GM12878 (cell line): ENCODE data around the gene GLMP. TPM values are rescaled to one million over a fixed set of nuclear protein-coding genes. Genes with fewer than 3 reads are reported as not detected.

Source experiments
- ATAC-seq: fragments of 200-7000 bp; cut with Tn5 transposase; 3 replicates; pipeline ENCODE4 v1.9.1; 2020; ENCODE audit warnings: mild to moderate bottlenecking, moderate library complexity
- BruUV-seq: library from RNA; stranded (reverse); fragments of 400-500 nt; replicated peaks from 2 replicates; lab custom pipeline; 2021; lab: Mats Ljungman, UMichigan
- CTCF ChIA-PET: fragments of 300-600 bp; sonication (Branson Sonifier 250); formaldehyde crosslinking; extraction: SDS; loops from one replicate; lab custom pipeline; 2021; ENCODE audit warnings: inconsistent platforms; lab: Yijun Ruan, JAX
- POLR2A ChIA-PET: fragments of 350-600 bp; formaldehyde crosslinking; extraction: SDS; loops from one replicate; lab custom pipeline; 2021; ENCODE audit warnings: inconsistent platforms; lab: Charles Lee
- RAD21 ChIA-PET: fragments of 300-600 bp; sonication (Branson Sonifier 250); formaldehyde crosslinking; loops from one replicate; lab custom pipeline; 2023; ENCODE audit warnings: antibody characterized with exemption; ENCODE audit not compliant: unreplicated experiment; lab: Charles Lee
- SMC1A ChIA-PET: fragments of 300-600 bp; sonication (Branson Sonifier 250); formaldehyde crosslinking; loops from one replicate; lab custom pipeline; 2023; ENCODE audit not compliant: unreplicated experiment, uncharacterized antibody; lab: Charles Lee
- DNase-seq: peaks from one replicate; pipeline ENCODE4 v3.0.0-alpha.2; 2011; ENCODE audit warnings: low read depth, low spot score
- FAIRE-seq: peaks from 3 replicates; lab custom pipeline; 2011; peaks lifted over from hg19 to GRCh38; lab: Jason Lieb, UNC
- H2AFZ ChIP-seq: 2 replicates; pipeline ENCODE4 v1.6.0; 2011; ENCODE audit warnings: low read depth, low read length, control low read depth; ENCODE audit not compliant: control insufficient read depth
- H3K27ac ChIP-seq: 2 replicates; pipeline ENCODE4 v1.5.1; 2011; ENCODE audit warnings: control low read depth; ENCODE audit not compliant: control insufficient read depth, insufficient read depth
- H3K27me3 ChIP-seq, 2 experiments: replicated peaks in 1 of 2; 2 replicates each; pipeline versions ENCODE4 v1.6.0 to v1.6.1; 2011; ENCODE audit warnings: low read length in 1 of 2; ENCODE audit not compliant: control insufficient read depth in 2 of 2, insufficient read depth in 2 of 2
- H3K36me3 ChIP-seq, 2 experiments: 2 replicates each; pipeline ENCODE4 v1.5.1; 2011; ENCODE audit warnings: low read length in 1 of 2; ENCODE audit not compliant: control insufficient read depth in 2 of 2, insufficient read depth in 2 of 2
- H3K4me1 ChIP-seq: 2 replicates; pipeline ENCODE4 v1.6.1; 2011; ENCODE audit warnings: mild to moderate bottlenecking, low read length, moderate library complexity, mixed read lengths; ENCODE audit not compliant: control insufficient read depth, insufficient read depth
- H3K4me2 ChIP-seq: 2 replicates; pipeline ENCODE4 v1.6.0; 2011; ENCODE audit warnings: control low read depth; ENCODE audit not compliant: control insufficient read depth, insufficient read depth
- H3K4me3 ChIP-seq: fragments of 200-600 bp; sonication (generic); 2 replicates; pipeline ENCODE4 v1.5.1; 2016
- H3K79me2 ChIP-seq: 2 replicates; pipeline ENCODE4 v1.6.0; 2011; ENCODE audit warnings: low read length; ENCODE audit not compliant: control insufficient read depth, insufficient read depth
- H3K9ac ChIP-seq: 2 replicates; pipeline ENCODE4 v1.8.0; 2011; ENCODE audit warnings: low read length, control low read depth, mixed read lengths; ENCODE audit not compliant: control insufficient read depth, insufficient read depth
- H3K9me3 ChIP-seq: replicated peaks from 3 replicates; pipeline ENCODE4 v1.5.1; 2011; ENCODE audit warnings: mild to moderate bottlenecking, low read length; ENCODE audit not compliant: control insufficient read depth, insufficient read depth
- H4K20me1 ChIP-seq: 2 replicates; pipeline ENCODE4 v1.6.0; 2011; ENCODE audit not compliant: control insufficient read depth, insufficient read depth
- CBFB ChIP-seq: IDR thresholded peaks from 2 replicates; pipeline ENCODE4 v1.6.1; 2016; ENCODE audit warnings: antibody characterized with exemption, low read depth
- CEBPB ChIP-seq, 2 experiments: fragments of 150-350 bp in 1 of 2; IDR thresholded peaks; 2 replicates each; pipeline ENCODE4 v1.6.1; 2012 to 2014; ENCODE audit warnings: low read depth in 2 of 2, low read length in 2 of 2, borderline replicate concordance in 1 of 2, inconsistent platforms in 1 of 2
- IKZF1 ChIP-seq: fragments of 450-650 bp; conservative IDR thresholded peaks from 2 replicates; pipeline ENCODE4 v1.6.1; 2017; ENCODE audit warnings: antibody characterized with exemption, mild to moderate bottlenecking
- LARP7 ChIP-seq: fragments of 450-650 bp; IDR thresholded peaks from 2 replicates; pipeline ENCODE4 v1.6.1; 2017; ENCODE audit warnings: mild to moderate bottlenecking
- MTA3 ChIP-seq: IDR thresholded peaks from 2 replicates; pipeline ENCODE4 v1.6.1; 2012; ENCODE audit warnings: low read length, inconsistent platforms, borderline replicate concordance
- NR2C1 ChIP-seq: fragments of 450-650 bp; IDR thresholded peaks from 2 replicates; pipeline ENCODE4 v1.6.1; 2017; ENCODE audit warnings: antibody characterized with exemption, mild to moderate bottlenecking, moderate library complexity
- POLR2AphosphoS5 ChIP-seq: IDR thresholded peaks from 2 replicates; pipeline ENCODE4 v1.6.1; 2011; ENCODE audit warnings: mild to moderate bottlenecking, low read length, inconsistent platforms
- RAD21 ChIP-seq: IDR thresholded peaks from 2 replicates; pipeline ENCODE4 v1.6.1; 2011; ENCODE audit warnings: mild to moderate bottlenecking, low read depth, low read length, moderate library complexity; ENCODE audit not compliant: insufficient read depth
- RBBP5 ChIP-seq: fragments of 200-600 bp; sonication (generic); conservative IDR thresholded peaks from 2 replicates; pipeline ENCODE4 v1.6.1; 2016
- SMC3 ChIP-seq: IDR thresholded peaks from 2 replicates; pipeline ENCODE4 v1.6.1; 2011; ENCODE audit warnings: low read length, improper control_type of control experiment, borderline replicate concordance
- STAT3 ChIP-seq: IDR thresholded peaks from 2 replicates; pipeline ENCODE4 v1.6.1; 2011; ENCODE audit warnings: low read depth, low read length, improper control_type of control experiment
- SUZ12 ChIP-seq: fragments of 200-600 bp; sonication (generic); IDR thresholded peaks from one replicate; pipeline ENCODE4 v1.6.1; 2018; ENCODE audit warnings: antibody characterized with exemption, mild to moderate bottlenecking; ENCODE audit not compliant: unreplicated experiment
- ZNF207 ChIP-seq: fragments of 450-650 bp; IDR thresholded peaks from 2 replicates; pipeline ENCODE4 v1.6.1; 2014; ENCODE audit warnings: antibody characterized with exemption, mild to moderate bottlenecking, borderline replicate concordance
- ZNF274 ChIP-seq: IDR thresholded peaks from one replicate; pipeline ENCODE4 v1.8.0; 2011; ENCODE audit not compliant: insufficient read length, insufficient read depth
- ZNF384 ChIP-seq: IDR thresholded peaks from 2 replicates; pipeline ENCODE4 v1.6.1; 2012; ENCODE audit warnings: low read depth, mild to moderate bottlenecking, low read length, improper control_type of control experiment, borderline replicate concordance
- ZSCAN29 ChIP-seq: fragments of 450-650 bp; IDR thresholded peaks from 2 replicates; pipeline ENCODE4 v1.6.1; 2017; ENCODE audit warnings: mild to moderate bottlenecking, moderate library complexity
- WGBS: methylation state at CpG from one replicate; pipeline ENCODE4 v1.1.6; 2016; ENCODE audit warnings: low lambda C conversion rate; ENCODE audit not compliant: insufficient replicate concordance, insufficient coverage; ENCODE audit errors: missing lambda C conversion rate; 5-methylcytosine and 5-hydroxymethylcytosine counted together
- in situ Hi-C: fragments of 300-500 bp; cut with MboI; formaldehyde crosslinking; loops from 9 replicates; pipeline ENCODE4 v1.14.3; 2018; ENCODE audit warnings: mixed read lengths
- intact Hi-C: fragments of 100-400 bp; cut with micrococcal nuclease; formaldehyde crosslinking; loops from one replicate; pipeline ENCODE4 v1.14.2; 2022; ENCODE audit not compliant: unreplicated experiment
- polyA plus RNA-seq, 11 experiments: library from polyadenylated mRNA; depleted of rRNA in 4 of 11; unstranded in 6 of 11; stranded (reverse) in 5 of 11; fragments of >200 nt; fragmentation: Nextera tagmentation in 4 of 11; fragmentation: Illumina TruSeq in 1 of 11; extraction: Ambion mirVana in 4 of 11; extraction: Trizol in 1 of 11; gene quantifications; 1 replicate in 1 of 11; 2 replicates in 10 of 11; pipeline versions ENCODE4 v1.2.1 to v1.2.3, GENCODE V29; 2011 to 2016; ENCODE audit warnings: inconsistent platforms in 2 of 11, missing spikeins in 2 of 11, low read depth in 1 of 11
- total RNA-seq, 4 experiments: library from RNA; depleted of rRNA in 3 of 4; stranded (reverse); fragments of >200 nt in 3 of 4; fragmentation: Illumina TruSeq in 1 of 4; extraction: Trizol in 1 of 4; gene quantifications; 2 replicates each; pipeline versions ENCODE4 v1.2.1 to v1.2.3, GENCODE V29; 2013 to 2021
- TF ChIP-seq, protein P1 (sequence below): fragments of 450-650 bp; IDR thresholded peaks from 2 replicates; pipeline ENCODE4 v1.6.1; 2016; ENCODE audit warnings: mild to moderate bottlenecking
- TF ChIP-seq, protein P2 (sequence below): fragments of 450-650 bp; formaldehyde crosslinking; IDR thresholded peaks from 2 replicates; pipeline ENCODE4 v1.4.0; 2020; ENCODE audit warnings: mild to moderate bottlenecking, moderate library complexity
- TF ChIP-seq, protein P3 (sequence below): IDR thresholded peaks from 2 replicates; pipeline ENCODE4 v1.6.1; 2011; ENCODE audit warnings: borderline replicate concordance, low read depth, mild to moderate bottlenecking, moderate library complexity, low read length; ENCODE audit not compliant: insufficient read depth, poor library complexity, severe bottlenecking

GLMP gene
- total and polyA plus RNA-seq, 10 of the 15 experiments (the other 5 are each of a cell fraction or from before 2014, with no cell fraction given): 4.4 to 30.0 (median 19.5) TPM

DNA sequence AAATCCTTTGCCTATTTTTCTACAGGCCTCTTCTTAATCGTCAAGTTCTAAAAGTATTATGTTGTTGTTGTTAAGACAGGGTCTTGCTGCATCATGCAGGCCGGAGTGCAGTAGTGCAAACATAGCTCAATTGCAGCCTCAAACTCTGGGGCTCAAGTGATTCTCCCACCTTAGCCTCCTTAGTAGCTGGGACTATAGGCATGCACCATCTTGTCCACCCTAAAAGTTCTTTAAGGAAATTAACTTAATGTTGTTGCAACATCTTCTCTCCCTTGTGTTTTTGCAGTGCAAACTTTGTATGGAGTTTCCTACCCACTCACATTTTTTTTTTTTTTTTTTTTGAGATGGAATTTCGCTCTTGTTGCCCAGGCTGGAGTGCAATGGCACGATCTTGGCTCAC lies 7.8 kb upstream of the GLMP start:
- in situ Hi-C loops: no loop called here
- ChIA-PET SMC1A (interaction anchor here (1.3 kb wide), 1 partner anchor 22 kb away, joined by 3 read pairs; no protein-coding TSS in a partner anchor), CTCF (interaction anchor here (1.2 to 1.4 kb wide), 2 partner anchors 16 to 17 kb away, joined by 3 to 5 read pairs; no protein-coding TSS in a partner anchor)

More for the DNA sequence above, 7.8 kb upstream of the GLMP start:
- H3K27me3 ChIP-seq: no peaks in the 10 kb centered on the region
- no peaks in the 10 kb centered on the region for H3K4me1 ChIP-seq
- POLR2A ChIA-PET: interaction anchor here (0.9 to 1.2 kb wide), 2 partner anchors 16 to 137 kb away, joined by 3 read pairs; no protein-coding TSS in a partner anchor
- no peak overlapping the region for H3K9ac ChIP-seq
- peaks cover 5 to 9% of the 10 kb centered on the region in 2 experiments for H3K36me3 ChIP-seq
- 96% methylated on average over 2 of the region's 4 CpGs for WGBS
- no peaks in the 10 kb centered on the region for H3K79me2 ChIP-seq
- no peaks in the 10 kb centered on the region for H4K20me1 ChIP-seq
- ATAC-seq: no peak
- H2AFZ ChIP-seq: no peak overlapping the region
- H3K4me2 ChIP-seq: no peak overlapping the region
- no peak for FAIRE-seq
- intact Hi-C loops: no loop called here
- no peak overlapping the region for H3K27ac ChIP-seq
- TF ChIP-seq RAD21 (no peak), CBFB (no peak), RBBP5 (no peak), ZNF207 (no peak), SMC3 (no peak), CEBPB (IDR thresholded peaks at IDR 0.05; ENCODE audit: borderline replicate concordance in 1 of 2, low read depth in 2 of 2, low read length in 2 of 2) (no peak), IKZF1 (no peak), SUZ12 (no peak), MTA3 (no peak), NR2C1 (no peak), ZNF274 (no peak), STAT3 (no peak), POLR2AphosphoS5 (no peak), ZNF384 (no peak), LARP7 (no peak), ZSCAN29 (no peak)
- TF ChIP-seq, protein P1, sequence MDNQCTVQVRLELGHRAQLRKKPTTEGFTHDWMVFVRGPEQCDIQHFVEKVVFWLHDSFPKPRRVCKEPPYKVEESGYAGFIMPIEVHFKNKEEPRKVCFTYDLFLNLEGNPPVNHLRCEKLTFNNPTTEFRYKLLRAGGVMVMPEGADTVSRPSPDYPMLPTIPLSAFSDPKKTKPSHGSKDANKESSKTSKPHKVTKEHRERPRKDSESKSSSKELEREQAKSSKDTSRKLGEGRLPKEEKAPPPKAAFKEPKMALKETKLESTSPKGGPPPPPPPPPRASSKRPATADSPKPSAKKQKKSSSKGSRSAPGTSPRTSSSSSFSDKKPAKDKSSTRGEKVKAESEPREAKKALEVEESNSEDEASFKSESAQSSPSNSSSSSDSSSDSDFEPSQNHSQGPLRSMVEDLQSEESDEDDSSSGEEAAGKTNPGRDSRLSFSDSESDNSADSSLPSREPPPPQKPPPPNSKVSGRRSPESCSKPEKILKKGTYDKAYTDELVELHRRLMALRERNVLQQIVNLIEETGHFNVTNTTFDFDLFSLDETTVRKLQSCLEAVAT: no peak
- TF ChIP-seq, protein P2, sequence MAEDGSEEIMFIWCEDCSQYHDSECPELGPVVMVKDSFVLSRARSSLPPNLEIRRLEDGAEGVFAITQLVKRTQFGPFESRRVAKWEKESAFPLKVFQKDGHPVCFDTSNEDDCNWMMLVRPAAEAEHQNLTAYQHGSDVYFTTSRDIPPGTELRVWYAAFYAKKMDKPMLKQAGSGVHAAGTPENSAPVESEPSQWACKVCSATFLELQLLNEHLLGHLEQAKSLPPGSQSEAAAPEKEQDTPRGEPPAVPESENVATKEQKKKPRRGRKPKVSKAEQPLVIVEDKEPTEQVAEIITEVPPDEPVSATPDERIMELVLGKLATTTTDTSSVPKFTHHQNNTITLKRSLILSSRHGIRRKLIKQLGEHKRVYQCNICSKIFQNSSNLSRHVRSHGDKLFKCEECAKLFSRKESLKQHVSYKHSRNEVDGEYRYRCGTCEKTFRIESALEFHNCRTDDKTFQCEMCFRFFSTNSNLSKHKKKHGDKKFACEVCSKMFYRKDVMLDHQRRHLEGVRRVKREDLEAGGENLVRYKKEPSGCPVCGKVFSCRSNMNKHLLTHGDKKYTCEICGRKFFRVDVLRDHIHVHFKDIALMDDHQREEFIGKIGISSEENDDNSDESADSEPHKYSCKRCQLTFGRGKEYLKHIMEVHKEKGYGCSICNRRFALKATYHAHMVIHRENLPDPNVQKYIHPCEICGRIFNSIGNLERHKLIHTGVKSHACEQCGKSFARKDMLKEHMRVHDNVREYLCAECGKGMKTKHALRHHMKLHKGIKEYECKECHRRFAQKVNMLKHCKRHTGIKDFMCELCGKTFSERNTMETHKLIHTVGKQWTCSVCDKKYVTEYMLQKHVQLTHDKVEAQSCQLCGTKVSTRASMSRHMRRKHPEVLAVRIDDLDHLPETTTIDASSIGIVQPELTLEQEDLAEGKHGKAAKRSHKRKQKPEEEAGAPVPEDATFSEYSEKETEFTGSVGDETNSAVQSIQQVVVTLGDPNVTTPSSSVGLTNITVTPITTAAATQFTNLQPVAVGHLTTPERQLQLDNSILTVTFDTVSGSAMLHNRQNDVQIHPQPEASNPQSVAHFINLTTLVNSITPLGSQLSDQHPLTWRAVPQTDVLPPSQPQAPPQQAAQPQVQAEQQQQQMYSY (CRISPR knock-in tag): no peak
- TF ChIP-seq, protein P3, sequence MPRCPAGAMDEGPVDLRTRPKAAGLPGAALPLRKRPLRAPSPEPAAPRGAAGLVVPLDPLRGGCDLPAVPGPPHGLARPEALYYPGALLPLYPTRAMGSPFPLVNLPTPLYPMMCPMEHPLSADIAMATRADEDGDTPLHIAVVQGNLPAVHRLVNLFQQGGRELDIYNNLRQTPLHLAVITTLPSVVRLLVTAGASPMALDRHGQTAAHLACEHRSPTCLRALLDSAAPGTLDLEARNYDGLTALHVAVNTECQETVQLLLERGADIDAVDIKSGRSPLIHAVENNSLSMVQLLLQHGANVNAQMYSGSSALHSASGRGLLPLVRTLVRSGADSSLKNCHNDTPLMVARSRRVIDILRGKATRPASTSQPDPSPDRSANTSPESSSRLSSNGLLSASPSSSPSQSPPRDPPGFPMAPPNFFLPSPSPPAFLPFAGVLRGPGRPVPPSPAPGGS: no peak
- no peak overlapping the region for H3K4me3 ChIP-seq
- no TSS peak for BruUV-seq
- H3K9me3 ChIP-seq: no peaks in the 10 kb centered on the region
- DNase-seq: no peak
- RAD21 ChIA-PET: no interaction called here
